Spleen (tissue), 11 donors: ENCODE measurements around the gene SUSD6. TPM values are rescaled to one million over a fixed set of nuclear protein-coding genes. Genes with fewer than 3 reads are reported as not detected.
A peak's percentile ranks its signal among the peaks of the same experiment; 100 is the strongest.

Experiments used
- DNase-seq: peaks from one replicate; pipeline ENCODE4 v3.0.0-alpha.2; 2020
- H3K27ac ChIP-seq, 8 donors: fragments of 200-600 bp; sonication (generic) in 7 of 8; 1 replicate in 4 of 8; 2 replicates in 4 of 8; pipeline versions ENCODE4 v1.5.0 to v1.8.0; 2016 to 2021; ENCODE audit warnings: inconsistent platforms in 4 of 8, mild to moderate bottlenecking in 4 of 8, moderate library complexity in 1 of 8
- H3K27me3 ChIP-seq, 7 donors: fragments of 200-600 bp; sonication (generic) in 6 of 7; replicated peaks in 1 of 7; 1 replicate in 4 of 7; 2 replicates in 3 of 7; pipeline versions ENCODE4 v1.5.0 to v1.8.0; 2016 to 2021; ENCODE audit warnings: inconsistent platforms in 3 of 7, mild to moderate bottlenecking in 1 of 7
- H3K36me3 ChIP-seq, 6 donors: fragments of 200-600 bp; sonication (generic) in 5 of 6; 1 replicate in 4 of 6; 2 replicates in 2 of 6; pipeline versions ENCODE4 v1.5.0 to v1.8.0; 2016 to 2021; ENCODE audit warnings: inconsistent platforms in 2 of 6
- H3K4me1 ChIP-seq, 6 donors: fragments of 200-600 bp; sonication (generic) in 5 of 6; 1 replicate in 3 of 6; 2 replicates in 3 of 6; pipeline versions ENCODE4 v1.5.0 to v1.8.0; 2016 to 2021; ENCODE audit warnings: inconsistent platforms in 3 of 6
- H3K4me3 ChIP-seq, 8 donors: fragments of 200-600 bp; sonication (generic) in 7 of 8; 1 replicate in 4 of 8; 2 replicates in 4 of 8; pipeline versions ENCODE4 v1.5.0 to v1.8.0; 2016 to 2021; ENCODE audit warnings: inconsistent platforms in 4 of 8, mild to moderate bottlenecking in 4 of 8, moderate library complexity in 2 of 8
- H3K9me3 ChIP-seq, 8 donors: fragments of 200-600 bp; sonication (generic) in 7 of 8; 1 replicate in 4 of 8; 2 replicates in 4 of 8; pipeline versions ENCODE4 v1.5.0 to v1.8.0; 2016 to 2021; ENCODE audit warnings: inconsistent platforms in 4 of 8
- POLR2A ChIP-seq, 3 donors: fragments of 450-650 bp; IDR thresholded peaks; one replicate each; pipeline ENCODE4 v1.5.1; 2017; ENCODE audit warnings: antibody characterized with exemption in 3 of 3, mild to moderate bottlenecking in 1 of 3
- POLR2AphosphoS5 ChIP-seq, 3 donors: sonication (generic); formaldehyde crosslinking; IDR thresholded peaks; one replicate each; pipeline ENCODE4 v1.5.1; 2017; ENCODE audit warnings: antibody characterized with exemption in 3 of 3
- WGBS, 5 donors: extraction: QIAGEN DNeasy Blood & Tissue Kit in 3 of 5; methylation state at CpG; one replicate each; pipeline versions ENCODE4 v1.1.5 to v1.1.7; 2013 to 2018; 5-methylcytosine and 5-hydroxymethylcytosine counted together
- intact Hi-C: fragments of 100-400 bp; cut with DNase I; formaldehyde crosslinking; loops from one replicate; pipeline ENCODE4 v1.15.0; 2023; ENCODE audit warnings: low total_unique reads
- polyA plus RNA-seq, 3 donors: library from polyadenylated mRNA; stranded (reverse); fragments of 200-250 nt; gene quantifications; one replicate each; pipeline ENCODE4 v1.2.1, GENCODE V29; 2013
- total RNA-seq, 7 donors: library from RNA; depleted of rRNA in 3 of 7; stranded (reverse); fragments of >200 nt in 3 of 7; fragmentation: NEBNext Ultra II Directional in 4 of 7; extraction: Animal tissue kit (Norgen Biotek cat#: 25700) in 4 of 7; gene quantifications; one replicate each; pipeline versions ENCODE4 v1.1.0 to v1.2.1, GENCODE V29; 2016 to 2021
- TF ChIP-seq, protein P1 (sequence below), 11 experiments: fragments of 200-600 bp in 7 of 11; fragments of 450-650 bp in 4 of 11; sonication (generic) in 4 of 11; IDR thresholded peaks in 8 of 11; conservative IDR thresholded peaks in 3 of 11; 1 replicate in 7 of 11; 2 replicates in 4 of 11; pipeline versions ENCODE4 v1.4.0 to v1.8.0; 2016 to 2021; ENCODE audit warnings: antibody characterized with exemption in 11 of 11, inconsistent platforms in 4 of 11, mild to moderate bottlenecking in 1 of 11
- donor health status: healthy with polysubstance abuse.
- donor health status: DM: no; HTN: no; CAD: no; lungs with moderate emphysema.
- donor health status: DM: no; HTN: no; CAD: no.
- donor health status: Bipolar disorder and iron deficiency.
- donor health status: healthy.
- donor health status: DM: no; HTN: no; CAD: no.
- donor health status: DM: yes; HTN: yes; CAD: no.

The SUSD6 gene
- total and polyA plus RNA-seq, 10 donors = 10.7 to 120 (median 86.4) TPM

DNA sequence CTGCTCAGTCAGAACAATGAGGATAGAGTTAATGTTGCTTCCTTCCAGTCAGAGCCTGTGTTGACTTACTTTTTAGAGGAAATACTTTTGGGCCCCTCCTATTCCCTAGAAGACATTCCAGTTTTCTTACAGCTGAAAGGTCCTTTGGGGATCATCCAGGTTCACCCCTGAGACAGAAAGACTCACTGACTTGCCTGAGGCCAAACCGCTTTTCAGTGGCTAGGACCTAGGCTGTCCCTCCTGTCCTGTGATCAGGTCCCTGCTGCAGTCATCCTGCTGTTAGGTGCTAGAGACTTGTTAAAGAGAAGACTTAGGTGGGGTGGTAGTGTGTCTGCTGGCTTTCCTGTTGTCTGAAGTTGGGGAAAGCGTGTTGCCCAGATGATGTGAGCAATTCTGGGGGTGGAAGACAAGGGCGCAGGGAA lies 39.6 kb downstream of the SUSD6 start:
- TF ChIP-seq POLR2AphosphoS5 (IDR thresholded peaks at IDR 0.05) (no peak), POLR2A (IDR thresholded peaks at IDR 0.05) (no peak)
- TF ChIP-seq, protein P1, sequence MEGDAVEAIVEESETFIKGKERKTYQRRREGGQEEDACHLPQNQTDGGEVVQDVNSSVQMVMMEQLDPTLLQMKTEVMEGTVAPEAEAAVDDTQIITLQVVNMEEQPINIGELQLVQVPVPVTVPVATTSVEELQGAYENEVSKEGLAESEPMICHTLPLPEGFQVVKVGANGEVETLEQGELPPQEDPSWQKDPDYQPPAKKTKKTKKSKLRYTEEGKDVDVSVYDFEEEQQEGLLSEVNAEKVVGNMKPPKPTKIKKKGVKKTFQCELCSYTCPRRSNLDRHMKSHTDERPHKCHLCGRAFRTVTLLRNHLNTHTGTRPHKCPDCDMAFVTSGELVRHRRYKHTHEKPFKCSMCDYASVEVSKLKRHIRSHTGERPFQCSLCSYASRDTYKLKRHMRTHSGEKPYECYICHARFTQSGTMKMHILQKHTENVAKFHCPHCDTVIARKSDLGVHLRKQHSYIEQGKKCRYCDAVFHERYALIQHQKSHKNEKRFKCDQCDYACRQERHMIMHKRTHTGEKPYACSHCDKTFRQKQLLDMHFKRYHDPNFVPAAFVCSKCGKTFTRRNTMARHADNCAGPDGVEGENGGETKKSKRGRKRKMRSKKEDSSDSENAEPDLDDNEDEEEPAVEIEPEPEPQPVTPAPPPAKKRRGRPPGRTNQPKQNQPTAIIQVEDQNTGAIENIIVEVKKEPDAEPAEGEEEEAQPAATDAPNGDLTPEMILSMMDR (IDR thresholded peaks at IDR 0.05 in 8 of 11, conservative IDR thresholded peaks at IDR 0.05 in 3 of 11) = no peak
- intact Hi-C loops = no loop called here
- WGBS, 5 donors = 79 to 89% (median 85%) methylated on average over 3 of the region's 3 CpGs

DNA sequence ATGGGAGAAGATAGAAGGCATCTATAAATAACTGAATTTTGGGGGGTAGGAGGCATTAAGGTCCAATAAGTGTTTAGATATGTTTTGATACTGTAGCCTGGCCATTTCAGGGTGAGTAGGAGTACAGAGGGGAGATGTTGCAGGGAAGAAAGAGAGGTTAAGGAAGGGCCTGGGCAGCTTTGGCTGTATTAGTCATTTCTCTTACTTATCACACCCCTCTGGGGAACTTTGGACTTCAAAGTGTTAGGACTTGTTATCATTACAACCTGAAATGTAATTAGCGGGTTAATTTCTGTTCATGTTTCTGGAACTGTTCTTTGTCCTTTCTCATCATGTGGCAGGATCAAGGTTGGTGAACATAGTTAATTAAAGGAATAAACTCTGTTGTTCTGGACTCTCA lies 40.3 kb downstream of the SUSD6 start:
- WGBS, 5 donors = 81 to 87% (median 82%) methylated on average over 1 of the region's 1 CpG
- no peak for DNase-seq
- no peaks in the 10 kb centered on the region for H3K27me3 ChIP-seq
- H3K9me3 ChIP-seq = no peaks in the 10 kb centered on the region
- no peak for TF ChIP-seq POLR2AphosphoS5 (IDR thresholded peaks at IDR 0.05)
- TF ChIP-seq, protein P1 (IDR thresholded peaks at IDR 0.05 in 8 of 11, conservative IDR thresholded peaks at IDR 0.05 in 3 of 11) = no peak
- no peak for TF ChIP-seq POLR2A (IDR thresholded peaks at IDR 0.05)
- peaks cover 68 to 100% (median 94%) of the 10 kb centered on the region in 6 donors for H3K4me1 ChIP-seq
- H3K4me3 ChIP-seq = peak overlapping the region in 1 of 8 donors; percentile 57
- H3K27ac ChIP-seq = peak overlapping the region in 7 of 8 donors; percentile 83 to 95 (median 90)
- H3K36me3 ChIP-seq = no peaks in the 10 kb centered on the region
- intact Hi-C loops = no loop called here

More for the DNA sequence above, 39.6 kb downstream of the SUSD6 start:
- H3K27ac ChIP-seq = peak overlapping the region in 7 of 8 donors; percentile 83 to 95 (median 90)
- peak overlapping the region in 1 of 8 donors; percentile 57 for H3K4me3 ChIP-seq
- no peaks in the 10 kb centered on the region for H3K27me3 ChIP-seq
- no peak for DNase-seq
- H3K36me3 ChIP-seq = no peaks in the 10 kb centered on the region
- H3K4me1 ChIP-seq = peaks cover 68 to 100% (median 96%) of the 10 kb centered on the region in 6 donors
- no peaks in the 10 kb centered on the region for H3K9me3 ChIP-seq

DNA sequence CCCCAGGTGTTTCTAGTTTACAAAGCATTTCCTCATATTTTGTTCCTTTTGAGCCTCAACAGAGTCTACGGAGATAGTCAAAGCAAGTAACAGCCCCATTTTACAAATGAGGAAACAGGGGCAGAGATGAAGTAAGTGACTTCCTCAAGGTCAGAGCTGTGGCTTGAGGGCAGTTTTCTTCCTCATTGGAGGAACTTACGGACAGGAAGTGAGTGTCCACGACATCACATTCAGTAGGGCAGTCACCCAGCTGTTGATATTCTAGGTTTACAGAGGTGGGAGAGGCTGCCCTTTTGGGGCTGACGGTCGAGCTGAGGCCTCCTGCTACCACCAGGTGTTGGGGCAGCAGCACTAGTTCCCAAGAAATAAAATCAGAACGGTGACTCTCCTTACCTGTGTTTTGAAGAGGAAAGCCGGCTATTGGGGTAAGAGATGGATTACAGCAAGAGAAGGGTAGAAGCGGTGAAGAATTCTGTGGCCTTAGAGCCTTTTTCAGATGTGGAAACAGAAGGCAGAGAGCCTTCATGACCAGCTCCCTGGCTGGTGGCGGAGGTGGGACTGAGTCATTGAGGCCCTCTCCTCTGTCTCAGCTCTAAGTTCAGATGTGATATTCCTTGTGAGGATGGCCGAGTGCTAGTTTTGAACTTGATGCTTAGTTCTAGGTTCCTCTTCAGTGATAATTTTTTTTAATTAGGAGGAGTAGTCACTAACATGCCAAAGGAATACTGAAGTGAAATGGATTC lies 41.7 kb downstream of the SUSD6 start:
- H3K9me3 ChIP-seq = no peaks in the 10 kb centered on the region
- peaks cover 0 to 3% (median 0%) of the 10 kb centered on the region in 6 donors for H3K36me3 ChIP-seq
- peak overlapping the region; percentile 71 to 95 (median 90) for H3K27ac ChIP-seq
- DNase-seq = peak; percentile 81
- no peaks in the 10 kb centered on the region for H3K27me3 ChIP-seq
- 33 to 56% (median 42%) methylated on average over 10 of the region's 10 CpGs for WGBS, 5 donors
- peaks cover 58 to 100% (median 89%) of the 10 kb centered on the region in 6 donors for H3K4me1 ChIP-seq
- H3K4me3 ChIP-seq = peak overlapping the region in 2 of 8 donors; percentile 6 to 57
- intact Hi-C loops = no loop called here
- TF ChIP-seq POLR2AphosphoS5 (IDR thresholded peaks at IDR 0.05) = peak in 2 of 3 donors; percentile 63 to 81
- no peak for TF ChIP-seq POLR2A (IDR thresholded peaks at IDR 0.05)
- TF ChIP-seq, protein P1 (IDR thresholded peaks at IDR 0.05 in 8 of 11, conservative IDR thresholded peaks at IDR 0.05 in 3 of 11) = peak in 1 of 11 experiments; percentile 15

DNA sequence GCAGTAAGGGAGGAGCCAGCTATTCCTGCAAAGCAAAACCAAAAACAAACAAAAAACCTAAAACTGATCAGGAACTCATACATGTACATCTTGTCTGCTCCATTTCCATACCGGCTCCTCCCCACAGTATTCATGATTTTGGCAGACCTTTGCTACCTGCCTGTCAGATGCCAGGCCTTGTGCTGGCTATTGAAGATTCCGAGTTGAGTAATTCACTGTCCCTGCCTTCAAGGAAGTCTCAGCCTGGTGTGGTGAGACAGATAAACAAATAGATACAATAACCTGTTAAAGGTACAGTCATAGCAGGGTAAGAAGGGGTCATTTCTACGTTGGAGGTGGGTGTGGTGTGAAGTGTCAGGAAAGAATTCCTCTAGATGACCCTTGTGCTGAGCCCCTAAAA lies 42.7 kb downstream of the SUSD6 start:
- 62 to 81% (median 70%) methylated on average over 3 of the region's 3 CpGs for WGBS, 5 donors
- Histone ChIP-seq H3K4me3 (peak overlapping the region in 1 of 8 donors; percentile 57), H3K27me3 (no peaks in the 10 kb centered on the region), H3K9me3 (no peaks in the 10 kb centered on the region), H3K4me1 (peaks cover 48 to 100% (median 85%) of the 10 kb centered on the region in 6 donors), H3K27ac (peak overlapping the region in 7 of 8 donors; percentile 83 to 95 (median 90)), H3K36me3 (peaks cover 0 to 13% (median 8%) of the 10 kb centered on the region in 6 donors)
- TF ChIP-seq, protein P1 (IDR thresholded peaks at IDR 0.05 in 8 of 11, conservative IDR thresholded peaks at IDR 0.05 in 3 of 11) = no peak
- TF ChIP-seq POLR2A (IDR thresholded peaks at IDR 0.05) = no peak
- TF ChIP-seq POLR2AphosphoS5 (IDR thresholded peaks at IDR 0.05) = no peak
- intact Hi-C loops = no loop called here
- DNase-seq = no peak
